Right lobe of liver (tissue), 6 donors: ENCODE results near the gene DNAH1. TPM values are rescaled to one million over a fixed set of nuclear protein-coding genes. Genes with fewer than 3 reads are reported as not detected.

Source experiments
- ATAC-seq, 4 donors: fragments of 200-7000 bp; cut with Tn5 transposase; one replicate each; pipeline ENCODE4 v1.9.1; 2020; ENCODE audit warnings: mild to moderate bottlenecking in 4 of 4, moderate library complexity in 4 of 4
- DNase-seq, 3 donors: peaks; one replicate each; pipeline ENCODE4 v3.0.0-alpha.2; 2020
- H3K27ac ChIP-seq, 3 donors: fragments of 200-600 bp; one replicate each; pipeline ENCODE4 v1.8.0; 2022
- H3K27me3 ChIP-seq, 2 donors: fragments of 200-600 bp; one replicate each; pipeline ENCODE4 v1.8.0; 2022
- H3K36me3 ChIP-seq, 4 donors: fragments of 200-600 bp; sonication (generic) in 1 of 4; one replicate each; pipeline versions ENCODE4 v1.5.1 to v1.8.0; 2017 to 2022; ENCODE audit warnings: control low read depth in 1 of 4
- H3K4me1 ChIP-seq, 4 donors: fragments of 200-600 bp; sonication (generic) in 1 of 4; one replicate each; pipeline versions ENCODE4 v1.5.1 to v1.8.0; 2017 to 2022; ENCODE audit warnings: control low read depth in 1 of 4
- H3K4me3 ChIP-seq, 3 donors: fragments of 200-600 bp; one replicate each; pipeline ENCODE4 v1.8.0; 2022
- H3K9me3 ChIP-seq, 4 donors: fragments of 200-600 bp; sonication (generic) in 1 of 4; one replicate each; pipeline versions ENCODE4 v1.5.1 to v1.8.0; 2017 to 2022; ENCODE audit warnings: control low read depth in 1 of 4
- POLR2A ChIP-seq: fragments of 450-650 bp; IDR thresholded peaks from one replicate; pipeline ENCODE4 v1.6.1; 2017; ENCODE audit warnings: antibody characterized with exemption, mild to moderate bottlenecking
- WGBS: methylation state at CpG from one replicate; pipeline ENCODE4 v1.1.6; 2018; ENCODE audit warnings: low coverage, low lambda C conversion rate; ENCODE audit not compliant: insufficient coverage; ENCODE audit errors: missing lambda C conversion rate; 5-methylcytosine and 5-hydroxymethylcytosine counted together
- intact Hi-C, 2 donors: fragments of 100-400 bp; cut with DNase I; formaldehyde crosslinking; loops; one replicate each; pipeline versions ENCODE4 v1.11.2 to v1.14.1; 2022
- total RNA-seq, 6 experiments: library from RNA; depleted of rRNA in 2 of 6; stranded (reverse); fragments of >200 nt in 2 of 6; fragmentation: NEBNext Ultra II Directional in 3 of 6; extraction: Animal tissue kit (Norgen Biotek cat#: 25700) in 3 of 6; gene quantifications; one replicate each; pipeline versions ENCODE4 v1.1.0 to v1.2.4, GENCODE V29; 2016 to 2023
- TF ChIP-seq, protein P1 (sequence below), 4 donors: fragments of 200-600 bp in 3 of 4; fragments of 450-650 bp in 1 of 4; IDR thresholded peaks; one replicate each; pipeline versions ENCODE4 v1.5.1 to v1.8.0; 2016 to 2022; ENCODE audit warnings: antibody characterized with exemption in 4 of 4, mild to moderate bottlenecking in 2 of 4
- donor health status: DM: no; HTN: yes; CAD: no.
- donor health status: DM: no; HTN: no; CAD: no.
- donor health status: DM: no; HTN: no; CAD: no.
- donor health status: DM: no; HTN: yes; CAD: no.
- donor health status: DM: no; HTN: yes; CAD: no.

The DNAH1 gene
- total RNA-seq, 6 experiments from 2014 or later, result 1.6 to 11.2 (median 8.1) TPM

- WGBS, result 100% methylated on average over 2 of the region's 12 CpGs
- intact Hi-C loops, result no loop called here
These were observed 43.2 kb downstream of the DNAH1 start for GRCh38 chr3:52359116-52359855.

GRCh38 chr3:52361011-52361410, 44.9 kb downstream of the DNAH1 start:
- WGBS, result no CpG with 5 or more reads among the region's 9 CpGs
- H3K27me3 ChIP-seq, result no peaks in the 10 kb centered on the region
- no peak for ATAC-seq
- no peak overlapping the region for H3K4me3 ChIP-seq
- TF ChIP-seq, protein P1, sequence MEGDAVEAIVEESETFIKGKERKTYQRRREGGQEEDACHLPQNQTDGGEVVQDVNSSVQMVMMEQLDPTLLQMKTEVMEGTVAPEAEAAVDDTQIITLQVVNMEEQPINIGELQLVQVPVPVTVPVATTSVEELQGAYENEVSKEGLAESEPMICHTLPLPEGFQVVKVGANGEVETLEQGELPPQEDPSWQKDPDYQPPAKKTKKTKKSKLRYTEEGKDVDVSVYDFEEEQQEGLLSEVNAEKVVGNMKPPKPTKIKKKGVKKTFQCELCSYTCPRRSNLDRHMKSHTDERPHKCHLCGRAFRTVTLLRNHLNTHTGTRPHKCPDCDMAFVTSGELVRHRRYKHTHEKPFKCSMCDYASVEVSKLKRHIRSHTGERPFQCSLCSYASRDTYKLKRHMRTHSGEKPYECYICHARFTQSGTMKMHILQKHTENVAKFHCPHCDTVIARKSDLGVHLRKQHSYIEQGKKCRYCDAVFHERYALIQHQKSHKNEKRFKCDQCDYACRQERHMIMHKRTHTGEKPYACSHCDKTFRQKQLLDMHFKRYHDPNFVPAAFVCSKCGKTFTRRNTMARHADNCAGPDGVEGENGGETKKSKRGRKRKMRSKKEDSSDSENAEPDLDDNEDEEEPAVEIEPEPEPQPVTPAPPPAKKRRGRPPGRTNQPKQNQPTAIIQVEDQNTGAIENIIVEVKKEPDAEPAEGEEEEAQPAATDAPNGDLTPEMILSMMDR (IDR thresholded peaks at IDR 0.05), result no peak
- TF ChIP-seq POLR2A, result no peak
- no peak for DNase-seq
- no peak overlapping the region for H3K27ac ChIP-seq
- intact Hi-C loops, result no loop called here
- H3K4me1 ChIP-seq, result no peaks in the 10 kb centered on the region
- no peaks in the 10 kb centered on the region for H3K9me3 ChIP-seq
- H3K36me3 ChIP-seq, result peaks cover 0 to 60% (median 5%) of the 10 kb centered on the region in 4 donors

More at GRCh38 chr3:52359116-52359855, 43.2 kb downstream of the DNAH1 start:
- no peak for TF ChIP-seq POLR2A
- TF ChIP-seq, protein P1 (IDR thresholded peaks at IDR 0.05), result no peak
- DNase-seq, result peak in 1 of 3 donors; percentile 35
- no peak for ATAC-seq
- Histone ChIP-seq H3K4me3 (no peak overlapping the region), H3K27me3 (no peaks in the 10 kb centered on the region), H3K4me1 (no peaks in the 10 kb centered on the region), H3K9me3 (no peaks in the 10 kb centered on the region), H3K36me3 (peaks cover 0 to 54% (median 8%) of the 10 kb centered on the region in 4 donors), H3K27ac (no peak overlapping the region)

- DNase-seq, result no peak
- Histone ChIP-seq H3K4me3 (no peak overlapping the region), H3K36me3 (peaks cover 0 to 61% (median 5%) of the 10 kb centered on the region in 4 donors), H3K4me1 (no peaks in the 10 kb centered on the region), H3K27ac (no peak overlapping the region), H3K9me3 (no peaks in the 10 kb centered on the region), H3K27me3 (no peaks in the 10 kb centered on the region)
- 100% methylated on average over 1 of the region's 13 CpGs for WGBS
- ATAC-seq, result no peak
- intact Hi-C loops, result no loop called here
- TF ChIP-seq POLR2A, result no peak
- TF ChIP-seq, protein P1 (IDR thresholded peaks at IDR 0.05), result no peak
These were observed 45.3 kb downstream of the DNAH1 start for GRCh38 chr3:52361454-52361853.

DNA sequence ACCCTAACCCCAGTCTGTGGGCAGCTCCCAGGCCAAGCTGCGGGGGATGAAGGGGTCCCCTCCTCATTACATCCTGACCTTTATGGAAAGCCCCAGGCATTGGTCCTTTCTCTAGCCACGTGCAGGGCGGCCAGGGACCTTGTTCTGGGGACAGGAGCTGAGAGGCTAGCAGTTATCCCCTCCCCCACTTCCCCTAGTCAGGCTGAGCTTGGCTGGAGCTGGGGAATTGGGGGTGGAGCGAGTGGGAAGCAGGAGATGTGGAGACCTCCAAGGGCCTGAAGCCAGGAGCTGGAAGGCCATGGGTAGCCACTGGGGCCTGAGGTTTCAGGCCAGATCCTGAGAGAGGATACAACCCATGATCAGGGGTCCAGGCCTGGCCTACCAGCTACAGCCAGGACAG, 45.8 kb downstream of the DNAH1 start:
- intact Hi-C loops, result no loop called here
- Histone ChIP-seq H3K9me3 (no peaks in the 10 kb centered on the region), H3K27me3 (no peaks in the 10 kb centered on the region), H3K27ac (no peak overlapping the region), H3K36me3 (peaks cover 0 to 61% (median 5%) of the 10 kb centered on the region in 4 donors), H3K4me3 (no peak overlapping the region), H3K4me1 (no peaks in the 10 kb centered on the region)
- 86% methylated on average over 1 of the region's 4 CpGs for WGBS
- ATAC-seq (no peak), DNase-seq (no peak)
- TF ChIP-seq, protein P1 (IDR thresholded peaks at IDR 0.05), result no peak
- TF ChIP-seq POLR2A, result no peak
